Neural progenitor cell (in vitro differentiated cells): ENCODE results near the gene TRAPPC12.

Experiments
- EZH2 ChIP-seq: fragments of 200-600 bp; sonication (generic); IDR thresholded peaks from 2 replicates; pipeline ENCODE4 v1.6.1; 2017; ENCODE audit warnings: antibody characterized with exemption, mild to moderate bottlenecking, moderate library complexity
- EZH2phosphoT487 ChIP-seq: fragments of 200-600 bp; sonication (generic); IDR thresholded peaks from 2 replicates; pipeline ENCODE4 v1.6.1; 2017; ENCODE audit warnings: antibody characterized with exemption
- TF ChIP-seq, protein P1 (sequence below): fragments of 200-600 bp; sonication (generic); IDR thresholded peaks from 2 replicates; pipeline ENCODE4 v1.5.1; 2017; ENCODE audit warnings: antibody characterized with exemption, mild to moderate bottlenecking

DNA sequence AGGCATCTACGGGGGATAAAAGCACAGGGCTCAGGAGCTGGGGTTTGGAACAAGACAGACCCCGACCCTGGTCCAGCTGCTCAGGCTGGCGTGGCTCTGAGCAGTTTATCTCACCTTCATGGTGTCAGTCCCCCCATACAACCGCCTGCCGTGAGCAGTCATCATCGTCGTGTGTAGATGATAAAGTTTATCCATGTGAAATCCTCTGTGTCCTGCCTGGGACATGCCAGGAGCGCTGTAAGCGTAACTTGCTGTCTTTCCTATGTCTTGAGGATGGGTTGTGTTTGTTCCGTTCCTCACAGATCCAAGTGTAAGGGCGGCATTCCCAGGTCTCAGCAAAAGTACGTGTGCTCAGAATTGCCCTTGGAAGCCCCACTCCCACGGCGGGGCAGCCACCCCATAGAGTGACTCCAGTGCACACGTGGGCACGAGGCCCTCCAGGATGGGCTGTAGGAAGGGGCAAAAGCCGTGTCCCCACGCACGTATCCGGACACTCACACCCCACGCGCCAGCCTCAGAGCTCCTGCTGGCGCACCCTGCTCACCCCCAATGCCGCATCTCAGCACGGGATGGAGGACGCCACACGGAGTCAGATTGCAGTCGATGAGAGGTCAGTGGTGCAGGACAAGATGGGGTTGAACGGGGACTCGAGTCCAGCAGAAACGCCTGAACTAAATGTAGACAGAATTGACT, 88.9 kb downstream of the TRAPPC12 start:
- TF ChIP-seq, protein P1, sequence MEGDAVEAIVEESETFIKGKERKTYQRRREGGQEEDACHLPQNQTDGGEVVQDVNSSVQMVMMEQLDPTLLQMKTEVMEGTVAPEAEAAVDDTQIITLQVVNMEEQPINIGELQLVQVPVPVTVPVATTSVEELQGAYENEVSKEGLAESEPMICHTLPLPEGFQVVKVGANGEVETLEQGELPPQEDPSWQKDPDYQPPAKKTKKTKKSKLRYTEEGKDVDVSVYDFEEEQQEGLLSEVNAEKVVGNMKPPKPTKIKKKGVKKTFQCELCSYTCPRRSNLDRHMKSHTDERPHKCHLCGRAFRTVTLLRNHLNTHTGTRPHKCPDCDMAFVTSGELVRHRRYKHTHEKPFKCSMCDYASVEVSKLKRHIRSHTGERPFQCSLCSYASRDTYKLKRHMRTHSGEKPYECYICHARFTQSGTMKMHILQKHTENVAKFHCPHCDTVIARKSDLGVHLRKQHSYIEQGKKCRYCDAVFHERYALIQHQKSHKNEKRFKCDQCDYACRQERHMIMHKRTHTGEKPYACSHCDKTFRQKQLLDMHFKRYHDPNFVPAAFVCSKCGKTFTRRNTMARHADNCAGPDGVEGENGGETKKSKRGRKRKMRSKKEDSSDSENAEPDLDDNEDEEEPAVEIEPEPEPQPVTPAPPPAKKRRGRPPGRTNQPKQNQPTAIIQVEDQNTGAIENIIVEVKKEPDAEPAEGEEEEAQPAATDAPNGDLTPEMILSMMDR: no peak
- TF ChIP-seq EZH2phosphoT487 (no peak), EZH2 (no peak)
